Stimulated activated CD4-positive, alpha-beta T cell treated with anti-CD3 and anti-CD28 coated beads, Interleukin-4, amount 100 ng/mL, for 24 hours (primary cell): Measurements from ENCODE around the gene LRRC74B.

ENCODE experiments used
- DNase-seq: peaks from one replicate; pipeline ENCODE4 v3.0.0-alpha.2; 2020

LRRC74B gene

GRCh38 chr22:21014726-21015465 is 30.9 kb upstream of the LRRC74B start, which contains the start of gene P2RX6:
P2RX6 (plus strand) TSS chr22:21015165; CDS start chr22:21015175, 10 bp downstream.
- no peak for DNase-seq

DNA sequence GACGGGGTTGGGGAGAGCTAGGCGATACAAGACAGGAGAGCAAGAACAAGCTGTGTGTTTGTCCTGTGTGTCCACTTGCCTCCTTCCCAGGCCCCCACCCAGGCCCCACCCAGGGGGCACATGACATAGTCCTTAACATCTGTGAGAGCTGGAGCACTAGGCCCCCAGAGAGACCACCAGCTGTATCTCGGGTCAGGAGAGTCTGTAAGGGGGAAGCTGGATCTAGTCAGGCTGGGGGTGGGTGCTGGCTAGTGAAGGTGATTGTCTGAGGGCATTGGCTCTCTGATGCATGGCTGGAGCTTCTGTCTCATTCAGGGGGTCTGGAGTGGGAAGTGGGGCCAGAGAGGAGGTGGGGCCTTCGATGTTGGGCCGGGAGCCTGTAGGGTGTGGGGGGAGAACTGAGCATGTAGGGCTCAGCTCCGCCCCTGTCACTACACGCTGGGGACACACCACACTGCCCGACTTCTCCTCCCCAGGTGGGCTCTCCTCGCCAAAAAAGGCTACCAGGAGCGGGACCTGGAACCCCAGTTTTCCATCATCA is 30.2 kb upstream of the LRRC74B start:
- no peak for DNase-seq

DNA sequence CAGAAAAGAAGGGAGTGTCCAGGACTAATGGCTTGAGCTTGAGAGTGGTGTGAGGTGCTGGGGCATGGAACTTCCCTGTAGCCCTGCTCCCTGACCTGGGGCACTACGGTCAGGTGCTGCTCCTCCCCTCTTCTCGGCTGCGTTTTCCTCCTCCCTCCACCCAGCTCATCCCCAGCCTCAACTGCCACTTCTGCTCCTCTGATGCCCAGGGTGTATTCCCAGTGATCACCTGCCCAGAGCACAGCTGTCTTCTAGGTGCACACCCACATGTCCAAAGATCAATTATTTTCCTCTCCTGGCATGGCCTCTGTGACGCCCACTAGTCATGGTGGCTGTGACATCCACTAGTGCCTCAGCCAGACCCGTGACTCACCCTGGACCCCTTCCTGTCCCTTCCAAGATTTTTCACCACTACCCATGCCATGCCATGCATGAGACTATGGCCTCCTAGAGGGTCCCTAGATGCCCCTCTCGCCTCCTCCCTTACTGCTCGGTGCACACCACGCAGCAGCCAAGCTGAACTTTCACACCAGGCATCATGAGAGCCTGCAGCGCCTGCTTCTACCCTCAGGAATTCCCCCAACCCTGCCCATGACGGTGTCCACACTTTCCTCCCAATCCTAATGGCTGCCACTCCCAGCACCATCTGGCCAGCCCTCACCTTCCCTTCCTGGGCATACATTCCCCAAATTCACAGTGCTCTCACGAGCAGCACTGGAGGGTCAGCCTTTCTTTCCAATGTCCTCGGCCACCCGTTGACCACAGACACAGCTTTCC is 28.9 kb upstream of the LRRC74B start:
- no peak for DNase-seq

- no peak for DNase-seq
Measured at GRCh38 chr22:21018314-21018713, 27.4 kb upstream of the LRRC74B start.

DNA sequence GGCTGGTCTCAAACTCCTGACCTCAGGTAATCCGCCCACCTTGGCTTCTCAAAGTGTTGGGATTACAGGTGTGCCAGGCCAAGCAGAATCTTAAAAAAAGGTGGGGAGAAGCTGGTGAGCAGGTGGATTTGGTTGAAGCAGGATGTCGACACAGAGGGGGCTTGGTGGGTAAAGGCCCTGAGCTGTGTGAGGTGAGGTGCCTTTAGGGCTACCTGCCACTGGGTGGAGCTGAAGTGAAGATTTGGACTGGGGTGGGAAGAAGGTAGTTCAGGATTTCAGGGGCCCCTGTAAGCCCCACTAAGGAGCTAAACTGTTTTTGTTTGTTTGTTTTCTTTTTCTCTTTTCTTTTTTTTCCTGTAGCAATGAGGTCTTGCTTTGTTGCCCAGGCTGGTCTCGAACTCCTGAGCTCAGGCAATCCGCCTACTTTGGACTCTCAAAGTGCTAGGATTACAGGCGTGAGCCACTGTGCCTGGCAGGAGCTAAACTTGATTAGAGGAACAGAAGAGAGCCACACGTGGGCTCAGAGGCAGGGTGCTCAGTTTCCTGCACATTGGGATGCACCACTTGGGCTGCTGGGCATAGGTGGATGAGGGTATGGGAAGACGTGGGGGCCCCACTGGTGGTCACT is 24.8 kb upstream of the LRRC74B start:
- no peak for DNase-seq

DNA sequence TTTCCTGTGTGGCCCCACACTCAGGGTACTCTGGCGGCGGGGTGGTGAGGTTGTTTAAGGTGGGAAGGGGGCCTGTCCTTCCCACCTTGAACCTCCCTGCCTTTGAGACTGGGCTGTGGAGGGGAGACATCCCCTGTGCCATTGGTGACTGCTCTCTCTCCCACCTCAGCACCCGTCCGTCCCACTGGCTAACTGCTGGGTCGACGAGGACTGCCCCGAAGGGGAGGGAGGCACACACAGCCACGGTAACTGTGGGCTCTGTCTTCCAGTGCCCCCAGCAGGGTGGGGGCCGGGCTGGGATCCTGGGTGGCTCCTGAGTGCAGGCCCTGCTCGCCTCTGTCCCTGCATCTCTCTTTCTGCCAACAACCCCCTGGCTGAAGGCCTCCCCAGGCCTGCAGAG is 23.2 kb upstream of the LRRC74B start:
- DNase-seq, result no peak

DNA sequence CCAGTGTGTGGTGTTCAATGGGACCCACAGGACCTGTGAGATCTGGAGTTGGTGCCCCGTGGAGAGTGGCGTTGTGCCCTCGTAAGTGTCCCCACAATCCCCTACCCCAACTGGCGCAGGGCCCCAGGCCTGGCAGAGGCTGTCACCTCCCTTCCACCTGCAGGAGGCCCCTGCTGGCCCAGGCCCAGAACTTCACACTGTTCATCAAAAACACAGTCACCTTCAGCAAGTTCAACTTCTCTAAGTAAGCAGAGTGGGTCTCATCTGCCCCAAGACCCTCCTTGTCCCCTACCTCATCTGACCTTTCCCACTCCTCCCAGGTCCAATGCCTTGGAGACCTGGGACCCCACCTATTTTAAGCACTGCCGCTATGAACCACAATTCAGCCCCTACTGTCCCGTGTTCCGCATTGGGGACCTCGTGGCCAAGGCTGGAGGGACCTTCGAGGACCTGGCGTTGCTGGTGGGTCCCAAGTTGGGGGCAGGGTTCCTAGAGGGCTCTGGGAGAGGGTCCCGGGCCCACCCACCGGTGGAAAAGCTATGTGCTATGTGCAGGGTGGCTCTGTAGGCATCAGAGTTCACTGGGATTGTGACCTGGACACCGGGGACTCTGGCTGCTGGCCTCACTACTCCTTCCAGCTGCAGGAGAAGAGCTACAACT is 22.7 kb upstream of the LRRC74B start:
- DNase-seq, result no peak

DNA sequence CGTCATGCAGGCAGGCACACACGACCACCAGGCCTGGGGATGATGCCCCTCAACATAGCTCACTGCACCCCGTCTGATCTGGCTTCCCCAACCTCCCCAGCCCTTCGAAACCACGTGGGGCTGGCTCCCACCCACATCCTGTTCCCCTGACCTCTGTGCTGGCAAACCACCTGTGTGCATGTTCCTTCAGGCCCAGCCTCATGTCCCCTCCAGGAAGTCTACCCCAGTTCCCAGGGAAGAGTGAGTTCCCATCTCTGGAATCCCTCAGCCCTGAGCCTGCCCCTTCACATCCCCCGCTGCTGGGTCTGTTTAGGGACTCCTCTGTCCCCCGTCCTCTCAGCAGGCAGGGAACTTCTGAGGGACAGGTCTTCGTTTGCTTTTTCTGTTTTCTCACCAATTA is 20.5 kb upstream of the LRRC74B start:
- DNase-seq, result no peak

DNA sequence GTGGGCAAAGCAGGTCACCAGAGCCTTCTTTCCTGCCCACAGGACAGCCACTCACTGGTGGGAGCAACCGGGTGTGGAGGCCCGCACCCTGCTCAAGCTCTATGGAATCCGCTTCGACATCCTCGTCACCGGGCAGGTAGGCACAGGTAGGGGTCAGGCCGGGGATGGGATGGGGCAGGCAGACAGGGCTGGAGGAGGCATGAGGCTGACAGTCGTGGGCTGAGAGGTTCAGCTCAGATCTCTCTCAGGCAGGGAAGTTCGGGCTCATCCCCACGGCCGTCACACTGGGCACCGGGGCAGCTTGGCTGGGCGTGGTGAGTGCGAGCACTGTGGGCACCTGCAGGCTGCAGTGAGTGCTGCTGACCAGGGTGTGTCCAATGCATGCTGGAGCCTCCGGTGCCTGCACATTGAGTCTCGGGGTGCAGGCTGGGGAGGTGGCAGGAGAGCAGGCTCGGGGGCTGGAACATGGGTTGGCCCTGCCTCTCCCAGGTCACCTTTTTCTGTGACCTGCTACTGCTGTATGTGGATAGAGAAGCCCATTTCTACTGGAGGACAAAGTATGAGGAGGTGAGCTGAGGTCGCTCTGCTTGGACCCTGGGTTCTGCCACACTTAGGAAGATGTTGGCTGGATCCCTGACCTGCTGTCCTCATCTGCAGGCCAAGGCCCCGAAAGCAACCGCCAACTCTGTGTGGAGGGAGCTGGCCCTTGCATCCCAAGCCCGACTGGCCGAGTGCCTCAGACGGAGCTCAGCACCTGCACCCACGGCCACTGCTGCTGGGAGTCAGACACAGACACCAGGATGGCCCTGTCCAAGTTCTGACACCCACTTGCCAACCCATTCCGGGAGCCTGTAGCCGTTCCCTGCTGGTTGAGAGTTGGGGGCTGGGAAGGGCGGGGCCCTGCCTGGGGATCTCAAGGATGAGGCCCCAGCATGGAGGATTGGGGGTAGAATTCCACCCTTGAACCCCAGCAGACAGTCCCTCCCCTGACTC is 19.7 kb upstream of the LRRC74B start:
- DNase-seq, result no peak

GRCh38 chr22:21026783-21027692 is 18.7 kb upstream of the LRRC74B start:
- DNase-seq, result no peak

DNA sequence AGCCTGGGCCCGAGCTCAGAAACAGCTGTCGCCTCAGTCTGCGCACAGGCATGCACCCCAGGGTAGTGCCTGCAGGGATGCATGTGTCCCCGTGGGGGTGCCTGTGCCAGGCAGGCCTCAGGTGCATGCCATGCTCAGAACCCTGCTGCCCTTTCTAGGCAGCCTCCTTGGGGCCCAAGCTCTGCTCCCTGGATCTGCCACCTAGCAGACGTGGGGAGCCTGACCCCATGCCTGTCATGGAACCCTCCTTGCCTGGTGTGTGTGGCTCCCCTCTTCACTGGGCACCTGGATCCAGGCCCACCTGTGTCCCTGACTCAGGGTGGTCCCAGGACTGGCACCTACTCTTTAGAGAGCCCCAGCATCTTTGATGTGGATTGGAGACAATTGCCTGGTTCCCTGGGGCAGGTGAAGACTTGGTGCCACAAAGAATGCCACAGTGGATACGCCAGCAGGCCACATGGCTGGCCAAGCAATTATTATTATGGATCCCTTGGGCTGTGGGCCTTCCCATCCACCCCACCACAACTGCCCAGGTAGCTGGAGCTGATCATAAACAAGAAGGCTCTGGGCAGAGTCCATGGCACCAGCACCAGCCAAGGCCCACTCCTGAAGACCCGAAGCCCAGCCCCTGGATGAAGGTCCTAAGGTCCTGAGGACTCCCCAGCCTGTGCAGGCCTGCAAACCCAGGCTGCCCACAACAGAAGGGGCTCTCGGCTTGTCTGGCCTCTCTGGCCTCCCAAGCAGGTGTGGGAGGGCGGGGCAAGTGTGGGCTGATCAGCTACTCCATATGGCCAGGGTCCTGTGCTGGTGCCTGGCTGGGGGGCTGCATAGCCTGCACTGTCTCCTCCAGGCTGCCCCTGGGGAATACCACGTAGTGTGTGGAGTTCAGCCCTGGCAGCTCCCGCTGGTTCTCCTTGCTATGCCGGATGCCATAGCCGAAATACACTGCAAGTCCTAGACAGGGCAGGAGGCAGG is 17.2 kb upstream of the LRRC74B start:
- no peak for DNase-seq

- no peak for DNase-seq
Measured at GRCh38 chr22:21029486-21030025, 16.2 kb upstream of the LRRC74B start.

GRCh38 chr22:21030032-21030431 is 15.7 kb upstream of the LRRC74B start:
- no peak for DNase-seq

GRCh38 chr22:21030621-21031544 is 14.9 kb upstream of the LRRC74B start:
- DNase-seq, result no peak

- no peak for DNase-seq
Measured at GRCh38 chr22:21031545-21032036, 14.2 kb upstream of the LRRC74B start.

DNA sequence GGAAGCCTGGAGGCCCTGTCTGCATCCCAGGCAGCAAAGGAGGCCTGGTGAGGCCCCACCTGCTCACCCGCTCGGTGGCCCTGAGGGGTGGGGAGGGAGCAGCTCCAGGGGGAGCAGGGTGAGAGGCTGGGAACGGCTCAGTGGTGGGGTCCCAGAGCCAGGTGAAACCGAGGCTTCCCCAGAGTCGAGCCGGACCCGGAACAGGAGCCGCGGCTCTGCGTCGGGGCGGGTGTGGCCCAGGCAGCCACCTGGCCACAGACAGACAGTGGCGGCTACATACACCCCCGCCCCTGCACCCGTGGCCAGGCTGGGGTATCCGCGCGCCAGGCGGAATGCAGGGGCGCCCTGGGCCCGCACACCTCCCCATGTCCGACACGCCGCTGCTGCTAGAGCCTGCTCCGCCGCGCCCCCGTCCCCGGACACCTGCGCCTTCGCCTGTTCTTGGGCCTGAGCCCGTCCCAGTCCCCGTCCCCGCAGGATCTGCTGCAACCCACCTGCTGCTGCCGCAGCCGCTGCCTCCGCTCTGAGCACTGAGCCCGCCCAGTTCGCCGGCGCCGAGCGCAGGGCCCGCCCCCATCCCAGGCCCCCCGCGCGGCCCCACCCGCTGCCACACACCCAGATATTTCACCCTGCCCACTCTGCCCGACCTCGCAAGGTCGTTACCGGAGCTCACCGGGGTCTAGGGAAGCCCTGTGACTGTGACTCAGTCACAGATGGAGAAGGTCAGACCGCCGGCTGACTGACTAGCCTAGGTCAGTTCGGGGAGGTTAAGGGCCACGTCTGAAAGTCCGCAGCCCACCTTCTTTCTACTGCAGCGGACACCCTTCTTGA is 13.5 kb upstream of the LRRC74B start, which contains the start of gene SLC7A4:
Gene SLC7A4 (minus strand): TSS at position 525 of the 831 bp plus-strand sequence. CDS start 749 bp downstream, outside the sequence.
- DNase-seq, result no peak
